Inflammatory macrophage treated with lipopolysaccharide for 4 hours (primary cell): ENCODE results near the gene TRMT2A.

Experiments used
- DNase-seq: peaks from one replicate; pipeline ENCODE4 v3.0.0-alpha.2; 2020

The TRMT2A gene

DNA sequence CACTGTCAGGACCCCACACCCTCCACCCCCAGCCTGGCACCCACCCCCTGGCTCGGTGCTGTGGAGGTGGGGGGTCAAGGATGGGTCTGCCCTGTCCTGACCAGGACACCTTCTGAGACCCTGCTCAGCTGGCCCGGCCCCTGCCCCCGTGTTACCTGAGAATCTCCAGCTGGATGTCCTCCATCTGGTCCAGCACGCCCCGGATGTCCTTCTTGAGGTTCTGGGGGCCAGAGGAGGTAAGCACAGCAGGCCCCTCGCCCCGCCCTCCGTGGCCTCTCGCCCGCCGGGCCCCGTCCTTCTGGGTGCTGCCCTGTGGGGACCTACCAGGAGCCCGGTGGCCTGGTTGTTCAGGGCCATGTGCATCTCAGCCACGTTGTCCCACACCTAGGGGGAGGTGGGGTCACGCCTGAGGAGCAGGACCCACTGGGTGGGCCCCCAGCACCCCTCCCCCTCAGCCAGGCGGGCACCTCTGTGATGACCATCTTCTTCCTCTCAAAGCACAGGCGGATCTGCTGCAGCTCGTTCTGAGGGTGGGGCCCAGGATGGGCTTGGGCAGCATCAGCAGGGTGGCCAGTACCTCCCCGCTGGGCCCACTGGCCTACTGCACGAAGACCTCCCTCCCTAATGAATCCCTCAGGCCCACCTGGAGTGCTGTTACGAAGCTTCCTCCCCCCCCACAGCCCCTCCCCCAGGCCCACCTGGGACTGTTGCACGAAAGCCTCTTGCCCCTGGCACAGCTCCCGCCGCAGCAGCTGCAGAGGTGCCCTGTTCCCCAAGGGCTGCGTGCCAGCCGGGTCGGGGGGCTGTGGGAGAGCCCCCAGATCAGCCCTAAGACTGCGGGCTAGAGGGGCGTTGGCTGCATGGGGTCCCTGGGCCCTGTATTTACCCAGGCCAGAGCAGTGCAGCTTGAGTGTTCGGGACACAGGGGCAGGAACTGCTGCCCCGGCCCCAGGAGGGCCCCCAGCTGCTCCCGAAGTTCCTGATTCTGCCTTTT is 32.5 kb upstream of the TRMT2A start:
- DNase-seq, result no peak

DNA sequence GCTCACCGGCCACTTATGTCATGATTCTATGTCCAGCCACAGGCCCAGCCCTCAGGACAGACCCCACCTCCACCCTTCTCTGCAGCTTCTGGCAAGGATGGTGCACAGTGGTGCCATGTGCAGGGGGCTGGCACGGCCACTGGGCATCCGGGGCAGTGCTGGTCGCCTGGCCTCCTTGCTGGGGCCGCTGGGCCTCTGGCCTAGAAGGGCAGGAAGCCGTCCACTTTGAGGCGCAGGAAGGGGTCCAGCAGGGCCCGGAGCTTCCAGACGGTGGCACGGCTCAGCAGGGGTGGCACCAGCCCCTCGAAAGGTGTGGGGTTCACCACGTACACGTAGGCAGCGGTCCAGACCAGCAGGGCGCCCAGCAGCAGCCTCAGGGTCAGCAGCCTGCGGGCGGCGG is 31.4 kb upstream of the TRMT2A start:
- no peak for DNase-seq

DNA sequence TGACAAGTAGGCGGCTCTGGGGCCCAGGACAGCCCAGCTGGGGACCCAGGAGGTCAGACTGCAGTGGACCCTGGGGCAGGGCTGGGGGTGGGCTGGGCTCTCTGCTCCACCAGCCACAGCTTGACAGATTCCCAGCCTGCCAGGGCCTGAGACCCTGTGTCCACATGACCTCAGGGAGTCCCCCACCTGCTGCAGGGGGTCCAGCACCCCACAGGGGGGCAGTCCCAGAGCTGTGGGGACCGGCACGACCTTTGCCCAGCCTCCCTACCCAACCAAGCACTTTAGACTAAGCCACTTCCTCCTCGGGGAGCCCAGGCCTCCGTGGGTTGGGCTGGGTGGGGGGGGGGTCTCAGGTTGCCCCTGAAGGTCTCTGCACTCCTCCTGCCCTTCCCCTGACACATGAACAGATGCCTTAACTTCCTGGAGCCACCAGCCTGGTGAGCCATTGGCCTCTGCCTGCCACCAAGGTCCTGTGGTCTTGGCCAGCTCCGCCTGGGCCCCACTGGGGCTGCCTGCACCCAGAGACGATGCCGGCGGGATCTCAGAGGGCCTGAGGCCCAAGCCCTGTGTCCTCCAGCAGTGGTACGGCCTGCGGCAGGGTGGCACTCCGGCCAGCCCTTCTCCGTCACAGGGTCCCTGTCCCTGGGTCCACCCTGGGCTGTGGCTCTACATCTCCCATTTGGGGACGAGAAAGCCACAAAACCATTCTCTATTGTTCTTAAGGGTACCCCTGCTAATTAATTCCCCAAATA is 30.4 kb upstream of the TRMT2A start:
- no peak for DNase-seq

DNA sequence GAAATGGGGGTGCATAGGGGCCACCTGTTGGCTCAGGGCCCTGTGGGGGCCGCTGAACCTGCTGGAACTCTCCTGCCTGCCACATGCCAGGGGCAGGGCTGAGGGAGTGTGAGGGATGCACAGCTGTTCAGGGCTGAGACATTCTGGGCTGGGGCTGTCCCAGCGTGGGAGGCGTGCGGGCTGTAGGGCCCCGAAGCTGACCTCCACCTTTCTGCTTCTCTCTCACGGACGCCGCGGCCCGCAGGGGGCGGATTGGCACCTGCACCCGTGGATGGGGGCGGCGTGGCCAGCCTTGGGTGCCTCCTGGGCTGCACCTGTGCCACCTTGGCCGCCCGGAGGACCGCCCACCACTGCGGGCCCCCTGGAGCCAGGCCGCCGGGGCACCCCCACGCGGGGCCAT is 29.8 kb upstream of the TRMT2A start:
- no peak for DNase-seq

DNA sequence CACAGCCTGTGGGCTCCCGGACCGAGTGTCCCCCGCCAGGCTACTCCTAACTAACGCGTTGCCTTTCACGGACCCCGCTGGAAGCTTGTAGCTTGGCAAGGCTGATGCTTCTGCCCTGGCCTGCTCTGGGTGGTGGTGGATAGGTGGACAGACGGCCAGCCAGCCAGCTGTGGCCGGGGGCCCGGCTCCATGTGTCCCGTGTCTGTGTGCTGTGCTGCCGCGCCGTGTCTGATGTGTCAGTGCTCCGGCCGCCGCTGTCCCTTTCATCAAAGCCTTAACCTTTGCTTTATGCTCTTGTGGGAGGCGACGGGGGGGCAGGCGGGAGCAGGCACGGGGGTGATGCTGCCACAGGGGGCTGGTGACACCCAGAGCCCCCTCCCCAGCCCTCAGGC is 28.8 kb upstream of the TRMT2A start:
- no peak for DNase-seq

DNA sequence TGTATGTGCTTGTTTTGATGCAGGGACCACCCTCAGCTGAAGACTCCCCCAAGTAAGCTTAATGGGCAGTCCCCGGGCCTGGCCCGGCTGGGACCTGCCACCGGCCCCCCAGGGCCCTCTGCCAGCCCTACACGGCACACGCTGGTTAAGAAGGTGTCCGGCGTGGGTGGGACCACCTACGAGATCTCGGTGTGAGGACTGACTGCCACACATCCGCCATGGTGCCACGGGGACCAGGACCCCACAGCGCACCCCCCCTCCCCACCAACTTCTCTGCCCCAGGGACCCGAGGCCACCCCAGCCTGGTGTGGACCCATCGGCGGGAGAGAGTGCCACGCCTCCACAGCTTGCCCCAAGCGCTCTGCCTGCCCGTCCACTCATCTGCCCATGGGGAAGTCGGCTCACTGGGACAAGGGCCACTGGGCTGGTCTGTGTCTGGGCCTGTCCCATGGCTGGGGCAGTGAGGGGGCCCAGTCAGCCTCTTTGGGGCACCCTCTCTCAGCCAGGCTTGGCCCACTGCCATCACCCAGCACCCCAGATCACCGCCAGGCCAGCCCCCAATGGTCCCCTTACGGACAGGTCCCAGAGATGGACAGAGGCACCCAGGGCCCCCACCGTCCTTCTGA is 28.3 kb upstream of the TRMT2A start:
- no peak for DNase-seq

DNA sequence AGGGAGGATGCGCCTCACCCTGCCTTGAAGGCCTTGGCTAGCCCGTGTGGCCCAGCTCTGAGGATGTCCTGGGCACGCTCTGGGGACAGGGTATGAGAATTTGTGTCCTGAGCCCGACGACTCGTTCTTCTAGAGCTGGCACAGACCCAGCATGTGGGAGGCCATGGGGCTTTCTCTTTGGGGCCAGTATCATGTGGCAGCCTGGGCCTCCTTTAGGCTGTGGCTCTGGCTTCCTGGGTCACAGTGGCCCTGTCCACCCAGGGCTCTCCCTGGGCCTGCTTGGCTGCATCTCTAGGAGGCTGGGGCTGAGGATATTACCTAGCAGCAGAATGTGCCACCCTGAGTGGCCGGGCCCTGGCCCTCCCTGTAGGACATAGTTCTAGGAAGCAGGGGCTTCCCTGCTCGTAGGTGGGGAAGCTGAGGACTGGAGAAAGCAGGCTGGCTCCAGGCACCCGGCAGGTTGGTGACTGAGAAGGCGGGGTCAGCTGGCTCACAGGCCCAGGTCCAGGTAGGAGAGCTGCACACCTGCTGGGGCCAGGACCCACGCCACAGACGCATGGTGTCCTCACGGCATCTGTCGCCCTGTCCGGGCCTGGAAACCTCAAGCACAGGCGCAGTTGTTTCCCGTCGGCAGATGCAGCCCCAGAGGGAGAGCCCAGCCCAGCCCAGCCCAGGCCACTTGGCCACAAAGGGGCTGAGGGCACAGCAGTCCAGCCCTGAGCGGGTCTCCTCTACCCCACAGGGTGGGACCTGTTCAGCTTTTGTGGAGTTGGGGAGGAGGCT is 27.0 kb upstream of the TRMT2A start:
- DNase-seq, result no peak

DNA sequence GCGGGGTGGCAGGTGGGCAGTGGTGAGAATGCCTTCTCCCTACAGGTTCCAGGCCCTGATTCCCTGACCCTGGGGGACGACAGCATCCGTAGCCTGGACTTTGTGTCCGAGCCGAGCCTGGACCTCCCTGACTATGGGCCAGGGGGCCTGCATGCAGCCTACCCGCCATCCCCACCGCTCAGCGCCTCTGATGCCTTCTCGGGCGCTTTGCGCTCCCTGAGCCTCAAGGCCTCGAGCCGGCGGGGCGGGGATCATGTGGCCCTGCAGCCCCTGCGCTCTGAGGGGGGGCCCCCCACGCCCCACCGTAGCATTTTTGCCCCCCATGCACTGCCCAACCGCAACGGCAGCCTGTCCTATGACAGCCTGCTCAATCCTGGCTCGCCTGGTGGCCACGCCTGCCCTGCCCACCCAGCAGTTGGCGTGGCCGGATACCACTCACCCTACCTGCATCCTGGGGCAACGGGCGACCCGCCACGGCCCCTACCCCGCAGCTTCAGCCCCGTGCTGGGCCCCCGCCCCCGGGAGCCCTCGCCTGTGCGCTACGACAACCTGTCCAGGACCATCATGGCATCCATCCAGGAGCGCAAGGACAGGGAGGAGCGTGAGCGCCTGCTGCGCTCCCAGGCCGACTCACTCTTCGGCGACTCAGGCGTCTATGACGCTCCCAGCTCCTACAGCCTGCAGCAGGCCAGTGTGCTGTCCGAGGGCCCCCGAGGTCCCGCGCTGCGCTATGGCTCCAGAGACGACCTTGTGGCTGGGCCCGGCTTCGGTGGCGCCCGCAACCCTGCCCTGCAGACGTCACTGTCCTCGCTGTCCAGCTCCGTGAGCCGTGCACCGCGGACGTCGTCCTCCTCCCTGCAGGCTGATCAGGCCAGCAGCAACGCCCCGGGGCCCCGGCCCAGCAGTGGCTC is 25.9 kb upstream of the TRMT2A start:
- DNase-seq, result no peak

DNA sequence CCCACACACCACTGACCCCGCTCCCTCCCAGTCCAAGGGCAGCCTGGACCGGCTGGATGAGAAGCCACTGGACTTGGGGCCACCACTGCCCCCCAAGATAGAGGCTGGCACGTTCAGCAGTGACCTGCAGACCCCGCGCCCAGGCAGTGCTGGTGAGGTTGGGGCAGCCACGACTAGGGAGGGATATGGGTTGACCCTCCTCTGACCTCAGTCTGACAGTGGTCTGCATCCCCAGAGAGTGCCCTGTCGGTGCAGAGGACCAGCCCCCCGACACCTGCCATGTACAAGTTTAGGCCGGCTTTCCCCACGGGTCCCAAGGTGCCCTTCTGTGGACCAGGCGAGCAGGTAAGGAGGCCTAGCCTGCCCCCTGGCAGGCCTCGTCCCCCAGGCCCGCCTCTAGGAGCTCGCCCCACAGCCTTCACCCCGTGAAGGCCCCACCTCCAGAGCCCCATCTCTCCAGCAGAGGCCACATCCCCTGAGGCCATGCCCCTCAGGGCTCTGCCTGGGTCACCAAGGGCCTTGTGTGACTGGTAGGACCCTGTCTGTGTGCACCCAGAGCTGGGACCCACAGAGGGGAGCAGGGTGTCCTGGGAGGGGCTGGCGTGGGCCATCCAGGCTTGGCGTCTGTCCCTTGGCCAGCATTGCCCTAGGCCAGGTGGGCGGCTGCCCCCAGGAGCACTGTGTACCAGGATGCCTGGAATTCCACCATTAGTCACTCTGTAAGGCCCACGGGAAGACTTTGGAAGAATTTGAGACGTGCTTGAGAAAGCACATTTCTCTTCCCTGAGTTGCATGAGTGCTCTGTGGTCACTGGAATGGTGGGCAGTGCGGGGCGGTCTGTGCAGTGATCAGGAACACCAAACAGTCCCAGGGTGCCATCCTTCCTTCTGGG is 24.4 kb upstream of the TRMT2A start:
- DNase-seq, result no peak

DNA sequence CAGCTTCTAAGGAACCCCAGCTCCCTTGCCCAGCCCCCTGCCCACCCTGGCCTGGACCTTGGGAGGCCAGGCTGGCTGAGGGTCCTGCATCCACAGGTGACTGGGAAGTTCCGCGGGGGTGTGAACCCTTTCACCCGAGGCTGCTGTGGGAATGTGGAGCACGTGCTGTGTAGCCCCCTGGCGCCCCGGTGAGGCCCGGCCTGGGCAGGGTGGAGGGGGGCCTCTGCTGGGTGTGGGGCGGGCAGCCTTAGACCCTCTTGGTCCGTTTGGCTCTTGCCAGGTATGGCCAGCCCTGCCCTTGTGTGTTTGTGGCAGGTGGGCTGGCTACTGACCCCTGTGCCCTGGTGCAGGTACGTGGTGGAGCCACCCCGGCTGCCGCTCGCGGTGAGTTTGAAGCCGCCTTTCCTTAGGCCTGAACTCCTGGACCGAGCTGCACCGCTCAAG is 23.5 kb upstream of the TRMT2A start:
- no peak for DNase-seq

DNA sequence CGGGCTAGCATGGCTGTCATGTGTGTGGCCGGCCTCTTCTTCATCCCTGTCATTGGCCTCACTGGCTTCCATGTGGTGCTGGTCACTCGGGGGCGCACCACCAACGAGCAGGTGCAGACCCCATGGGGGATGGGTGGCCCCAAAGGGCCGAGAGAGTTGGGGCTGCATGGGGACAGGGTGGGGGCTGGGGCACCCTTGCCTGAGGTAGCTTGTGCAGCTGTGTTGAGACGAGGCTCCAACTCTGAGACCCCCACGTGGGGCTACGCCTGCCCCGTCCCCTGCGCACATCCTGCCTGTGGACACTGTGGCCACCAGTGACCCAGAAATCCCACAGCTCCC is 23.1 kb upstream of the TRMT2A start:
- no peak for DNase-seq

DNA sequence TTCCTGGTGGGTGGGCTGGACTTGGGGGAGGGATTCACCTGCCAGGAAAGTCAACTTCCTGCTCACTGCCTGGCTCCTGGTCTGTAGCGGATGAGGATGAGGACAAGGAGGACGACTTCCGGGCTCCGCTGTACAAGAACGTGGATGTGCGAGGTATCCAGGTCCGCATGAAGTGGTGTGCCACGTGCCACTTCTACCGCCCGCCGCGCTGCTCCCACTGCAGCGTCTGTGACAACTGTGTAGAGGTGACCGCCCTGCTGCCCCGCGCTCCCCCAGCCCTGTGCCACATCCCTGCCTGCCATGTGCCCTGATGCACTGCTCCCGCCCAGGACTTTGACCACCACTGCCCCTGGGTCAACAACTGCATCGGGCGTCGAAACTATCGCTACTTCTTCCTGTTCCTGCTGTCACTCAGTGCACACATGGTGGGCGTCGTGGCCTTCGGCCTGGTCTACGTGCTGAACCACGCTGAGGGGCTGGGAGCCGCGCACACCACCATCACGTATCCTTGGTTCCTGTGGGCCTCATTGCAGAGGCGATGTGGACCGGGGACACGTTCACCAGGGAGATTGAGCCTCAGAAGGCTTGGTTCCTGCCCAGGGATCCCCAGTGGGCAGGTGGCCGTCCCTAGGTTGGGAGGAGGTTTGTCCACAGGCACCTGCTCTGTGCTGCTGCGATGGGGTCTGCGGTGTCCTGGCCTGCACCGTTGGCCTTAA is 22.5 kb upstream of the TRMT2A start:
- no peak for DNase-seq

DNA sequence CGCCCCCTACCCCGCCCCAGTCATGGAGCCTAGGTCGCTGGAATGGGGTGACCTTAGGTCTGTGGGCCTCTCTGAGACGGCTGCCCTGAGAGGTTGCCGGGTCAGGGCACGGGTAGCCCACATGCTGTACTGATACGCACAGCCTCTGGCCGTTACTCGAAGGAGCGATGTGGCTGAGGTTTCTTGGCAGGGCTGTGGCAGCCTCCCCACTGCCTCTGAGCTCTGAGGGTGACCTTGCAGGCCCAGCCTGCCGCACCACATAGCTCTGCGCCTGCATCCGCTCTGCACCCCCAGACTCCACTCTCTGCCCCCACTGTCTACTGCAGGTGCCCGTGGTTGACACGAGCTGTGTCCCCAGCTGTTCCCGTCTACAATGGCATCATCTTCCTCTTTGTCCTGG is 21.8 kb upstream of the TRMT2A start:
- no peak for DNase-seq

DNA sequence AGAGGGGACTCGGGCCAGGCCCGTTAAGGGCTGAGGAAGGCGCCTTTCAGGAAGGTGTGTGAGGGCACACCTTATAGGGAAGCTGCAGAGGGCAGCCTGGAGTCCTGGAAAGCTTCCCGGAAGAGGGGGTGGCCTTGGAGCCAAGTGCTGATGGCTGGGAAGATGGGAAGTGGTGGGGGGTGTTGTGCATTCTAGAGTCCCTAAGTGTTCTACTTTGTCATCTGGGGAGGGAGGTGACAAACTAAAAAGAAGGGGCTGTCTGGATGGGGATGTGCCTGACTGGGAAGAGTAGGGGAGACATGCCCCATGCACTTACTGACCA is 21.4 kb upstream of the TRMT2A start:
- DNase-seq, result no peak

DNA sequence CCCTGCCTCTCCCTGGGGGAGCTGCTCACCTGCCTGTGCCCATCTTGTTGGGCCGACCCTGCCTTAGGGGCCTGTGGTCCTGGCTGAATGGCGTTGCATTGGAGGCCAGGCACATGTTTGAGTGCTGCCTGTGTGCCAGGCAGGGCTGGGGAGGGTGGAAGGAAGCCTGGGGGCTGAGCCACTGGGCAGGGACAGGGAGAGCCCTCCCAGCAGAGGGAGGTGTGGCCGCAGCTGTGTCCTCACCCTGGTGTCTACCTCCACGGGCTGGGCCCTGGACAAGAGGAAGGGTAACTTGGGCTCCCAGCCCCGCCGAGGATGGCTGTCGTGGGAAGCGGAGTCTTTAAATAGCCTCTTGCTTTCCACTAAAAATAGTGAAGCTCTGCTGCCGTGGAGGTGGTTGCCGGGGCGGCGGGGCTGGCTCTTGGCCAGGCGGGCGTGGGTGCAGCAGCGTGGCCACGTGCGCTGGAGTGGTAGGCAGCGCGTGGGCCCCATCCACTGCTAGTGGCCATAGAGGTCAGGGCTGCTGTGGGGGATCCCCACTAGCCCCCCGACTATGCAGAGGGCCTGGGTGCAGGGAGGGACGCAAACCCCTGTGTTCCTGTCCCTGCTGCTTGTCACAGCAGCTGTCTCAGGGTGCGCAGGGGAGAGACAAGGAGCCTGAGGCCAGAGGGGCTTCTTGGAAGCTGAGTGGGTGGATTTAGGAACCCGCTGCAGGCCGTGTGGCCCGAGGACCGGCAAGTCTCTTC is 20.8 kb upstream of the TRMT2A start:
- DNase-seq, result no peak

DNA sequence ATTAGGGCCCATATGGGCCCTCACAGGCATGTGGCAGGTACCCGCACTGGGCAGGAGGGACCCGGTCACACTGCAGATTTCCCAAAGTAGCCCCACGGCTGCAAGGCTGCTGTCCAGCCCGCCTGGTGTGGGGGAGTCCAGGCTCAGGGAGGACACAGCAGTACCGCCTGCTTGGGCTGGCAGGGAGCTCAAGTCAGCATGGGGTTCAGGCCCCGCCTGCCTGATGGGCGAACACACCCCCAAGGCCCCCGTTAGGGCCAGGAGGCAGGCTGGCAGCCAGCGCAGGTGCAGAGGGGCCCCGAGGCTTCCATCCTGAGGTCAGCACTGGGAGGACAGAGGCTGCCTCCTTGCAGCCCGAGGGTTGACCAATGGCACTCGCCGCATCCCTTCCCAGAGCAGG is 20.1 kb upstream of the TRMT2A start:
- DNase-seq, result no peak

DNA sequence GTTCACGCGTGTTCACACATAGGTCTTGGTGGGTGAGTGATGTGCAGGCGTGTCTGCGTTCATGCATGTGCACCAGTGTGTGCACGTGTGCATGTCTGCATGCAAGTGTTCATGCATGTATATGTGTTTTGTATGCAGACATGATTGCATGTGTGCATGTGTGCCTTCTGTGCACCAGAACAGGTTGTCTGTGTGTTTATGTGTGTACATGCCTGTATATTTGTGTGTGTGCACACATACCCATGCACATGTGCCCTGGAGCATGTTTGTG is 19.5 kb upstream of the TRMT2A start:
- no peak for DNase-seq

DNA sequence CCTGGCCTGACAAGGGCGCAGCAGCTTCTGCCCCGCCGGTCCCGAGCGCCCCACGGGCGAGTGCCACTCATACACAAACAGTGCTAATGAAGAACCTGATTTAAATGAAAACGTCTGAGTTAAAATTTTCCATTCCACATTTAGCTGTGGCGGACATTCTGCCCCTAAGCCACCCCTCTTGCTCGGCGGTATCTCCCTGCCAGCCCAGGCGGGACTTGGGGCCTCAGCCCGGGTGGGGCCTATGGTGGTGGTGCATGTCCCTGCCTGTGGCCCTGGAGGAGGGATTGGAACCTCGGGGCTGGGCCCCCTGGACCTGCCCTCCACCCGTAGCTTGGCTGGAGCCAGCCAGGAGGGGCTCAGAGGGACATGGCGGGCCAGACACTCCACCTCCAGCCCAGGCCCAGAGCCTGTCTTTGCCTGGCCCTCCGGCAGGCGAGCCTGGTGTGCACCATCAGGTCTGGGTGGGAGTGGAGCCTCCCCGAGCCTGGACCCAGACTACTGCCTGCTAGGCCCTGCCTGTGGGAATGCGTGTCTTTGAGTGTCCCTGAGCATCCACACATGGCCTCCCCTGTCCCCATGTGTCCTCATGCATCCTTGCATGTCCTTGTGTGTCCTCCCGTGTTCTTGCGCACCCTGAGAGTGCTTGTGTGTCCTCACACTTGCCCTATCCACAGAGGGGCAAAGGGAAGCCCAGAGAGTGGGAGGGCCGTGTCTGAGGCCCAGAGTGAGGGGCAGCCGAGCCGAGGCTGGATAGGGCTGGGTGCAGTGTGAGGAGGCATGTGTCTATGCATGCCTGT is 19.0 kb upstream of the TRMT2A start:
- no peak for DNase-seq

DNA sequence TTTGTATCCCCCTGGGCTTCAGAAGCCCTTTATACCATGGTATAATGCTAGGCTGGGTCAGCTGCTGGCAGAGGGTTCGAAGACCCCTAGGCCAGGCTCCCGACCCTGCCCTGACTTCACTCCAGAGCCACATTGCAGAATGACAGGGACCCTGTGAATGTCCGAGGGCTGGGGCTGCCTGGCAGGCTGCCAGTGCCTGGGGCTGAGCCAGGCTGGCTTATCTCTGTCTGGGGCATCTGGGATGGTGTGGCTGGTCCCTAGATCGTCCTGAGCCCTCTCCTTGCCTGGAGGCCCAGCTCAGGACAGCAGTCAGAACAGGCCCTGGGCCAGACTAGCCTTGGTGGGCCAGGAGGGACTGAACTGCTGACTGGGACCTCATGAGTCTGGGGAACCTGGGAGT is 18.2 kb upstream of the TRMT2A start:
- DNase-seq, result no peak
